H1 (cell line): ENCODE data around the gene VWF. TPM values are rescaled to one million over a fixed set of nuclear protein-coding genes. Genes with fewer than 3 reads are reported as not detected.

Source experiments
- ASH2L ChIP-seq: fragments of 200-600, 300-600 bp; sonication (generic); IDR thresholded peaks from one replicate; pipeline ENCODE4 v1.7.1; 2017; ENCODE audit warnings: low read length
- ATF3 ChIP-seq: IDR thresholded peaks from 2 replicates; pipeline ENCODE4 v1.6.1; 2011; ENCODE audit warnings: low read depth, mild to moderate bottlenecking, low read length; ENCODE audit not compliant: insufficient read depth
- BACH1 ChIP-seq: IDR thresholded peaks from 2 replicates; pipeline ENCODE4 v1.6.1; 2012; ENCODE audit warnings: low read length, improper control_type of control experiment
- BCL11A ChIP-seq, 2 experiments: IDR thresholded peaks; one replicate each; pipeline ENCODE4 v1.6.1; 2011; ENCODE audit warnings: low read depth in 2 of 2, low read length in 2 of 2, mild to moderate bottlenecking in 2 of 2
- CREB1 ChIP-seq: IDR thresholded peaks from 2 replicates; pipeline ENCODE4 v1.6.1; 2012; ENCODE audit warnings: inconsistent platforms
- CTBP2 ChIP-seq: IDR thresholded peaks from 2 replicates; pipeline ENCODE4 v1.7.0; 2011; ENCODE audit warnings: borderline replicate concordance, mild to moderate bottlenecking, moderate library complexity, mixed read lengths, low read length; ENCODE audit not compliant: insufficient read depth, insufficient read length
- E2F6 ChIP-seq: IDR thresholded peaks from 2 replicates; pipeline ENCODE4 v1.6.1; 2012; ENCODE audit warnings: inconsistent platforms
- EZH2 ChIP-seq: fragments of 200-600 bp; sonication (generic); IDR thresholded peaks from 2 replicates; pipeline ENCODE4 v1.7.1; 2012; ENCODE audit warnings: low read depth, mild to moderate bottlenecking, moderate library complexity, low read length, inconsistent platforms; ENCODE audit not compliant: severe bottlenecking
- FOSL1 ChIP-seq: IDR thresholded peaks from 2 replicates; pipeline ENCODE4 v1.6.1; 2011; ENCODE audit warnings: mild to moderate bottlenecking, low read depth, low read length, moderate library complexity; ENCODE audit not compliant: insufficient read depth
- HDAC2 ChIP-seq, 2 experiments: fragments of 300-600 bp in 1 of 2; sonication (generic) in 1 of 2; IDR thresholded peaks; 2 replicates each; pipeline ENCODE4 v1.6.1; 2011 to 2012; ENCODE audit warnings: low read depth in 2 of 2, low read length in 2 of 2, mild to moderate bottlenecking in 2 of 2, moderate library complexity in 2 of 2, borderline replicate concordance in 1 of 2, inconsistent platforms in 1 of 2
- KDM1A ChIP-seq: fragments of 200-600, 300-600 bp; sonication (generic); IDR thresholded peaks from 2 replicates; pipeline ENCODE4 v1.7.1; 2016; ENCODE audit warnings: mild to moderate bottlenecking, low read length, borderline replicate concordance
- MAX ChIP-seq: IDR thresholded peaks from 2 replicates; pipeline ENCODE4 v1.6.1; 2012; ENCODE audit warnings: inconsistent platforms
- POLR2A ChIP-seq, 2 experiments: IDR thresholded peaks; 1 replicate in 1 of 2; 2 replicates in 1 of 2; pipeline ENCODE4 v1.6.1; 2011; ENCODE audit warnings: low read depth in 2 of 2, low read length in 2 of 2, mild to moderate bottlenecking in 2 of 2; ENCODE audit errors: control extremely low read depth in 1 of 2
- SP4 ChIP-seq: IDR thresholded peaks from 2 replicates; pipeline ENCODE4 v1.6.1; 2012; ENCODE audit warnings: low read length, inconsistent platforms
- SUZ12 ChIP-seq: fragments of 200-600 bp; sonication (generic); IDR thresholded peaks from 2 replicates; pipeline ENCODE4 v1.6.1; 2012; ENCODE audit warnings: mild to moderate bottlenecking, inconsistent platforms, low read length, moderate library complexity, mixed read lengths
- TAF1 ChIP-seq: IDR thresholded peaks from 2 replicates; pipeline ENCODE4 v1.6.1; 2011; ENCODE audit warnings: mild to moderate bottlenecking, low read depth, low read length
- TCF12 ChIP-seq: IDR thresholded peaks from 2 replicates; pipeline ENCODE4 v1.6.1; 2011; ENCODE audit warnings: low read depth, mild to moderate bottlenecking, low read length
- polyA plus RNA-seq, 7 experiments: library from polyadenylated mRNA; depleted of rRNA in 3 of 7; stranded (reverse) in 5 of 7; unstranded in 2 of 7; fragments of >200 nt in 5 of 7; fragments of 200-250 nt in 2 of 7; gene quantifications; 1 replicate in 5 of 7; 2 replicates in 1 of 7; 4 replicates in 1 of 7; pipeline versions ENCODE4 v1.2.1 to v1.2.3, GENCODE V29; 2011 to 2013; ENCODE audit warnings: missing spikeins in 2 of 7, mixed read lengths in 2 of 7
- total RNA-seq: library from RNA; stranded (reverse); fragmentation: NEBNext Ultra II Directional; extraction: Animal tissue kit (Norgen Biotek cat#: 25700); gene quantifications from 2 replicates; pipeline ENCODE4 v1.2.1, GENCODE V29; 2021

Gene VWF
- total and polyA plus RNA-seq, 2 of the 8 experiments (the other 6 are each of a cell fraction or from before 2014, with no cell fraction given) = 0.39 to 0.60 TPM

- TF ChIP-seq KDM1A (0 out of 2 replicates have a peak, but pooled peaks have one; percentile 42), BCL11A (IDR thresholded peaks at IDR 0.05; ENCODE audit: low read depth in 2 of 2, low read length in 2 of 2) (no peak), CREB1 (peak; percentile 31; the same call in 1 of the 2 replicates), HDAC2 (IDR thresholded peaks at IDR 0.05; ENCODE audit: borderline replicate concordance in 1 of 2, low read depth in 2 of 2, low read length in 2 of 2) (peak; percentile 64 to 79; a peak in 1 of 4 replicates), TAF1 (peak; percentile 6; the same call in 1 of the 2 replicates), E2F6 (peak; percentile 85), BACH1 (peak; percentile 51), TCF12 (no peak), POLR2A (IDR thresholded peaks at IDR 0.05; ENCODE audit: control extremely low read depth in 1 of 2, low read depth in 2 of 2, low read length in 2 of 2) (no peak), EZH2 (peak; percentile 38), MAX (peak; percentile 95), SP4 (no peak), FOSL1 (0 out of 2 replicates have a peak, but pooled peaks have one; percentile 41), ATF3 (no peak), SUZ12 (peak; percentile 47; the same call in 1 of the 2 replicates), CTBP2 (no peak), ASH2L (peak; percentile 27)
Measured at GRCh38 chr12:6056406-6057240, 67.8 kb downstream of the VWF start (continued).
